Mesendoderm (in vitro differentiated cells): Measurements from ENCODE around the gene SECTM1.

Experiments used
- DNase-seq: peaks from one replicate; pipeline ENCODE4 v3.0.0; 2013
- H2AK5ac ChIP-seq: 2 replicates; pipeline ENCODE4 v1.6.1; 2013; ENCODE audit warnings: low read length, inconsistent platforms
- H2BK120ac ChIP-seq: 2 replicates; pipeline ENCODE4 v1.6.1; 2013; ENCODE audit warnings: low read depth, mild to moderate bottlenecking, low read length, moderate library complexity, mixed read lengths
- H2BK15ac ChIP-seq: replicated peaks from 2 replicates; pipeline ENCODE4 v1.6.1; 2013; ENCODE audit warnings: low read depth, mild to moderate bottlenecking, moderate library complexity
- H2BK5ac ChIP-seq: 2 replicates; pipeline ENCODE4 v1.6.1; 2013; ENCODE audit warnings: low read length, inconsistent platforms
- H3K18ac ChIP-seq: 2 replicates; pipeline ENCODE4 v1.6.1; 2013; ENCODE audit warnings: mild to moderate bottlenecking, low read length, mixed read lengths
- H3K23ac ChIP-seq: one replicate; pipeline ENCODE4 v1.6.1; 2013; ENCODE audit warnings: low read length
- H3K27ac ChIP-seq: 2 replicates; pipeline ENCODE4 v1.5.1; 2013; ENCODE audit warnings: low read depth, mild to moderate bottlenecking, inconsistent platforms, low read length, moderate library complexity
- H3K27me3 ChIP-seq: 2 replicates; pipeline ENCODE4 v1.6.1; 2013; ENCODE audit warnings: low read length, control low read depth, mild to moderate bottlenecking, inconsistent platforms; ENCODE audit not compliant: insufficient read depth, poor library complexity
- H3K36me3 ChIP-seq: 2 replicates; pipeline ENCODE4 v1.6.1; 2013; ENCODE audit warnings: low read length, inconsistent platforms; ENCODE audit not compliant: control insufficient read depth, insufficient read depth
- H3K4ac ChIP-seq: one replicate; pipeline ENCODE4 v1.6.1; 2013; ENCODE audit warnings: low read depth, mild to moderate bottlenecking, low read length, moderate library complexity
- H3K4me1 ChIP-seq: 2 replicates; pipeline ENCODE4 v1.6.1; 2013; ENCODE audit warnings: low read depth, low read length, inconsistent platforms; ENCODE audit not compliant: control insufficient read depth
- H3K4me2 ChIP-seq: 2 replicates; pipeline ENCODE4 v1.6.1; 2013; ENCODE audit warnings: low read length
- H3K4me3 ChIP-seq: 2 replicates; pipeline ENCODE4 v1.5.1; 2013; ENCODE audit warnings: mild to moderate bottlenecking, low read length
- H3K56ac ChIP-seq: one replicate; pipeline ENCODE4 v1.6.1; 2013; ENCODE audit warnings: low read length
- H3K79me1 ChIP-seq: 2 replicates; pipeline ENCODE4 v1.6.1; 2013; ENCODE audit warnings: low read length, inconsistent platforms
- H3K79me2 ChIP-seq: 2 replicates; pipeline ENCODE4 v1.6.1; 2013; ENCODE audit warnings: mild to moderate bottlenecking, low read length; ENCODE audit not compliant: control insufficient read depth, insufficient read depth
- H3K9ac ChIP-seq: 2 replicates; pipeline ENCODE4 v1.6.1; 2013; ENCODE audit warnings: low read length, inconsistent platforms
- H4K5ac ChIP-seq: one replicate; pipeline ENCODE4 v1.6.1; 2013; ENCODE audit warnings: low read length
- H4K8ac ChIP-seq: one replicate; pipeline ENCODE4 v1.6.1; 2013; ENCODE audit warnings: low read depth, mild to moderate bottlenecking, control low read depth, low read length, moderate library complexity
- WGBS: extraction: QIAGEN DNeasy Blood & Tissue Kit; methylation state at CpG from one replicate; pipeline ENCODE4 v1.1.7; 2013; ENCODE audit warnings: low lambda C conversion rate, missing lambda C conversion rate; ENCODE audit not compliant: insufficient coverage; ENCODE audit errors: extremely low coverage; 5-methylcytosine and 5-hydroxymethylcytosine counted together

SECTM1 gene

GRCh38 chr17:82287868-82288801 is 45.4 kb downstream of the SECTM1 start:
- H2BK120ac ChIP-seq: no peak overlapping the region
- H3K4me1 ChIP-seq: no peaks in the 10 kb centered on the region
- H2BK5ac ChIP-seq: no peak overlapping the region
- H3K36me3 ChIP-seq: no peaks in the 10 kb centered on the region
- H3K9ac ChIP-seq: no peak overlapping the region
- no peak overlapping the region for H4K8ac ChIP-seq
- no peak overlapping the region for H3K18ac ChIP-seq
- no peaks in the 10 kb centered on the region for H3K79me1 ChIP-seq
- no peak overlapping the region for H3K4me2 ChIP-seq
- no peaks in the 10 kb centered on the region for H3K79me2 ChIP-seq
- H4K5ac ChIP-seq: no peak overlapping the region
- H3K4me3 ChIP-seq: no peak overlapping the region
- no CpG with 5 or more reads among the region's 19 CpGs for WGBS
- no peak overlapping the region for H3K23ac ChIP-seq
- no peaks in the 10 kb centered on the region for H3K27me3 ChIP-seq
- DNase-seq: no peak
- H2AK5ac ChIP-seq: no peak overlapping the region
- no peak overlapping the region for H3K4ac ChIP-seq
- H2BK15ac ChIP-seq: no peak overlapping the region
- no peak overlapping the region for H3K27ac ChIP-seq
- H3K56ac ChIP-seq: no peak overlapping the region

GRCh38 chr17:82287013-82287867 is 46.3 kb downstream of the SECTM1 start:
- no peak overlapping the region for H2BK120ac ChIP-seq
- no CpG with 5 or more reads among the region's 9 CpGs for WGBS
- no peaks in the 10 kb centered on the region for H3K36me3 ChIP-seq
- no peak overlapping the region for H3K56ac ChIP-seq
- no peak overlapping the region for H3K9ac ChIP-seq
- H3K23ac ChIP-seq: no peak overlapping the region
- H3K27me3 ChIP-seq: no peaks in the 10 kb centered on the region
- no peak overlapping the region for H3K4ac ChIP-seq
- H3K79me1 ChIP-seq: no peaks in the 10 kb centered on the region
- H3K4me1 ChIP-seq: no peaks in the 10 kb centered on the region
- DNase-seq: no peak
- H4K8ac ChIP-seq: no peak overlapping the region
- H3K4me3 ChIP-seq: no peak overlapping the region
- no peak overlapping the region for H3K4me2 ChIP-seq
- no peak overlapping the region for H3K18ac ChIP-seq
- H3K27ac ChIP-seq: no peak overlapping the region
- no peak overlapping the region for H2AK5ac ChIP-seq
- H4K5ac ChIP-seq: no peak overlapping the region
- H2BK15ac ChIP-seq: no peak overlapping the region
- H3K79me2 ChIP-seq: no peaks in the 10 kb centered on the region
- H2BK5ac ChIP-seq: no peak overlapping the region

DNA sequence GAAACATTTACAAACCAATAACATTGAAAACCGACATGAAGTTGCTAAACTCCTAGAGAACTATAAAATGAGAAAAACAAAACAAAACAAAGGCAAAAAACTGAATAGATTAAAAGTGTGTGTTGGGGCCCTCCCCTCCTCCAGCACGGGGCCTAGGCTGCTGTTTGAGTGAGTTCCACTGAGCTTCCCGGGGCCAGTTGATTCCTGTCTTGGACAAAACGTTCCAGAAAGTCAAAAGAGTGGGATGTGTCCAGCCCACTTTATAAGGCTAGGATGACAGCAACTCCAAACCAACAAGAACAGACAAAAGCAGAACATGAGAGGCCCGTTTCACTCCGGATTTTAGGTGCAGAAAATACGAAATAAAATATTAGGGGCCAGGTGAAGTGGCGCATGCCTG is 48.4 kb downstream of the SECTM1 start:
- Histone ChIP-seq H3K18ac (no peak overlapping the region), H4K5ac (no peak overlapping the region), H3K27ac (no peak overlapping the region), H3K36me3 (no peaks in the 10 kb centered on the region), H2BK120ac (no peak overlapping the region), H2BK5ac (no peak overlapping the region), H3K4me1 (no peaks in the 10 kb centered on the region), H3K79me1 (no peaks in the 10 kb centered on the region), H3K9ac (no peak overlapping the region), H2BK15ac (no peak overlapping the region), H3K4ac (no peak overlapping the region), H3K4me3 (no peak overlapping the region), H3K27me3 (no peaks in the 10 kb centered on the region), H3K4me2 (no peak overlapping the region), H3K56ac (no peak overlapping the region), H3K23ac (no peak overlapping the region), H4K8ac (no peak overlapping the region), H3K79me2 (no peaks in the 10 kb centered on the region), H2AK5ac (no peak overlapping the region)
- WGBS: no CpG with 5 or more reads among the region's 8 CpGs
- DNase-seq: no peak

- WGBS: no CpG with 5 or more reads among the region's 13 CpGs
- H3K27ac ChIP-seq: no peak overlapping the region
- H3K4me2 ChIP-seq: no peak overlapping the region
- H3K36me3 ChIP-seq: no peaks in the 10 kb centered on the region
- no peak overlapping the region for H2BK120ac ChIP-seq
- H3K4ac ChIP-seq: no peak overlapping the region
- H4K5ac ChIP-seq: no peak overlapping the region
- H3K27me3 ChIP-seq: no peaks in the 10 kb centered on the region
- H2BK5ac ChIP-seq: no peak overlapping the region
- no peak overlapping the region for H3K4me3 ChIP-seq
- H3K4me1 ChIP-seq: peaks cover under 1% of the 10 kb centered on the region
- H2BK15ac ChIP-seq: no peak overlapping the region
- no peak overlapping the region for H3K9ac ChIP-seq
- no peak overlapping the region for H3K23ac ChIP-seq
- no peak overlapping the region for H2AK5ac ChIP-seq
- H4K8ac ChIP-seq: no peak overlapping the region
- no peak for DNase-seq
- H3K56ac ChIP-seq: no peak overlapping the region
- no peaks in the 10 kb centered on the region for H3K79me1 ChIP-seq
- H3K18ac ChIP-seq: no peak overlapping the region
- no peaks in the 10 kb centered on the region for H3K79me2 ChIP-seq
Measured at GRCh38 chr17:82283208-82283749, 50.3 kb downstream of the SECTM1 start.

GRCh38 chr17:82282239-82283207 is 51.0 kb downstream of the SECTM1 start:
- no peak overlapping the region for H3K4me2 ChIP-seq
- no peak overlapping the region for H3K27ac ChIP-seq
- H3K79me1 ChIP-seq: no peaks in the 10 kb centered on the region
- H3K18ac ChIP-seq: no peak overlapping the region
- no CpG with 5 or more reads among the region's 25 CpGs for WGBS
- no peak overlapping the region for H3K23ac ChIP-seq
- H3K4me3 ChIP-seq: no peak overlapping the region
- H3K36me3 ChIP-seq: no peaks in the 10 kb centered on the region
- H2BK5ac ChIP-seq: no peak overlapping the region
- peaks cover 3% of the 10 kb centered on the region for H3K4me1 ChIP-seq
- H4K8ac ChIP-seq: no peak overlapping the region
- H3K79me2 ChIP-seq: no peaks in the 10 kb centered on the region
- H2BK15ac ChIP-seq: no peak overlapping the region
- no peak overlapping the region for H2BK120ac ChIP-seq
- no peak overlapping the region for H4K5ac ChIP-seq
- no peaks in the 10 kb centered on the region for H3K27me3 ChIP-seq
- H3K9ac ChIP-seq: no peak overlapping the region
- no peak overlapping the region for H2AK5ac ChIP-seq
- no peak for DNase-seq
- no peak overlapping the region for H3K56ac ChIP-seq
- H3K4ac ChIP-seq: no peak overlapping the region
